Measurements from ENCODE around the gene AP4E1.
A peak's percentile ranks its signal among the peaks of the same experiment; 100 is the strongest.
"Not testable (repeated sequence)": the region's sequence is repeated elsewhere in the genome, so short reads cannot be mapped to it uniquely, and the experiment has no call there.

The AP4E1 gene

DNA sequence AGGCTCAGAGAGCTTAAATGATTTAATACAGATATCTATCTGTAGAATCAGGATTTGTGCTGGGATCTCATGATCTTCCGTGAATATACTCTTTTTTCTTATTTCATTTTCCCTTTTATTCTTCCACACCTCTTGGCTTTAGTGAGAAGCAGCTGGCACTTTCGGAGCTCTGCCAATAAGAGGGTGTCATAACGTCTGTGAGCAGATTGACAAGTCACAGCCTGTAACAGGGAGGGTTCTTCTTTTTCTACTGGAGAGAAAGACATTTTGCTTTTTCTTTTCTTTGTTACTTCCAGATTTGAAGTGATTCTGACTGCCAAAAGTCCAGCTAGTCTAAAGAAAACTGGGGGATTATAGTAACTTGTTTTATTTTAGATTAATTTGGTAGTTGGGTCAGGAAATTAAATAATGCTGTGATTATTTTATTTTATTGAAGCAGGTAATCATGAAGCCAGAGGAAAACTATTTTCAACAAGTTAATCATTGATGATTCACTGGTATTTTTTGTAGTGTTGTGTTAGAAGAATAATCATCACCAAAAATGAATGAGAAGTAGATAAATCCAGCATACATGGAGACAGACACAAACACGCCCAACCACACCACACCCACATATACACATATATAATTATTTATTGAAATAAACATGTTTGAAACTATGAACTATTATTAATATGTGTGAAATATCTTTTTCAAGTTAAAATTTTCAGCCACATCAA lies 116.4 kb downstream of the AP4E1 start:
- DNase-seq (ENCODE audit: low read depth), result no peak

DNA sequence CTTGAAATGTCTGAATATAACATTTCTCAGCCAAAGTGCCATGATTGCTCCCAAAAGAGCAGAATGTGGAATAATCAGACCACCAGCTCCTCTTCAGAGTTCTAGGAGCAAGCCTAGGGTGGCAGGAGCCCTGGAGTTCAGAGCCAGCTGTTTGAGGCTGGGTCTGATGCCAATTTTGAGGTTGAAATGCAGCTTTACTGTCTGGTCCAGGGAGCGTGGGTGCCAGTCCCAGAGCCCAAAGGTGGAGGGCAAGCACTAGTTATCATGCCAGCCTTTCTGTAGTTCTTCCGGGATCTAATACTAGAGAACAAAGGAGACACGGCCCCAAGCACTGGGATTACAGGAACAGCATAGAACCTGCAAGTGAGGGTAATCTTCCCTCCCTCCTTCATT lies 117.0 kb downstream of the AP4E1 start:
- DNase-seq (ENCODE audit: low read depth), result no peak

GRCh38 chr15:51030649-51031316 lies 122.3 kb downstream of the AP4E1 start:
- peak; percentile 49 for DNase-seq (ENCODE audit: low read depth)

- DNase-seq (ENCODE audit: low read depth), result not testable (repeated sequence)
Measured at GRCh38 chr15:51037474-51037873, 129.0 kb downstream of the AP4E1 start.

GRCh38 chr15:51038162-51038973 lies 129.9 kb downstream of the AP4E1 start:
- no peak for DNase-seq (ENCODE audit: low read depth)

DNA sequence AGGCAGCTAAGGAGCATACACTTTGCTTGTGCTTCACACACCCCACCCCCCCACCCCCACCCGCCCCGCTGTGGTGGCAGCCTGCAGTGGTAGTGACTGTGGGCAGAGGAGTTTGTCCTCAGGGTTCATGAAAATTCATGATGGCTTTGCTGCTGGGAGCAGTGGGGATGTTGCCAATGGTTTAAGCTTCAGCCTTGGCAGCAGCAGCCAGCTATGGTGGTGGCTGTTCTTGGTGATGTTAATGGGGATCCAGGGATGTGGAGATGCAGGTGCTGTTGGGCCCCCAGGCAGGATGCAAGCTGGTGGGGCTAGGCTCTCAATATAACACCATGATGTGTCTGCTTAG lies 130.5 kb downstream of the AP4E1 start:
- DNase-seq (ENCODE audit: low read depth), result no peak

DNA sequence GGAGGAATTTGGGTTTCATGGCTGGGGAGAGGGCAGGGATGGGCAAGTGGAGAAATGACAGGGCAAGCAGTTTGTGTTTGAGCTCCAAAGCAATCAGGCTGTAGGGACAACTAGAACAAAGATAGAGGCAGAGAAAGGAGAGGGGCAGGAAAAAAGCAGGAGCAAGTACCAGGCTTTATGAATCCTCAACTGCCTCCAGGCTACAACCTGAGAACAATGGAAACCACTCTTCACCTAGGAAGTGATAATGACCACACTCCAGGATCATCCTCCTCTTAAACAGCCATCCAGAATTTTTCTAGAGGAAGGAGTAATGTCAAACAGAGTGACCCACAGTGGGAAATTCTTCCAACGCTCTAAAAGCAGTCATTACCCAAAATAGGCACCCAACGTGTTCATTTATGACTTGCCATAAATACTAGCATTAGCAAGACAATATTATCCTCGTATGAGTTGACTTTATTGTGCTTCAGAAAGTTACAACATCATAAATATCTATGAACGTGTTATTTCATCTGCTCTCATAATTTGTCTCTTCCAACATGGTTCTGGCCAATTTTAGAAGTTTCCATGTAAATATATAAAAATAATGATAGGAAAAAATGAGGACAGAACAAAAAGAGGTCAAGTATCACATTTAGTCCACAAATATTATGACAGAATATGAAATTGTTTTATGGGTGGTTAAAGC lies 135.7 kb downstream of the AP4E1 start:
- DNase-seq (ENCODE audit: low read depth), result no peak

DNA sequence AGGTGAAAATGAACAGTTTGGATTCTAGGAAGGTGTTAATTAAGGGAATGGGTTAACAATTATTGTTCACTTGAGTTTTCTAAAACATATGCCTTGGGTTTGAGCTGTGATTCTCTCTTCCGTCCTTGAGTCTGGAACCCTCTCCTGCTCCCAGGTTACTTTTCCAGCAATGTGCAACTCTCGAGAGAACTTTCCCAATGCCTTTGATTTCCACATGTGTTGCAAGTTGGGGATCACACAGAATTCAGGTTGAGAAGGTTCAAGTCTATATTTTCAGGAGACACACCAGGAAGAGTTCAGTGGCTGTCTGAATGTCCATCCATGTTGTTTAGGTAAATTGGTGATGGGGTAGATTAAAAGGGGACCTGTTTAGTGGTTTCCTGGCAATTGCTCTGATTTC lies 137.5 kb downstream of the AP4E1 start:
- no peak for DNase-seq (ENCODE audit: low read depth)

GRCh38 chr15:51046799-51047449 lies 138.4 kb downstream of the AP4E1 start:
- DNase-seq (ENCODE audit: low read depth), result no peak

GRCh38 chr15:51048308-51048707 lies 139.8 kb downstream of the AP4E1 start:
- DNase-seq (ENCODE audit: low read depth), result no peak

GRCh38 chr15:51049081-51049480 lies 140.6 kb downstream of the AP4E1 start:
- no peak for DNase-seq (ENCODE audit: low read depth)

DNA sequence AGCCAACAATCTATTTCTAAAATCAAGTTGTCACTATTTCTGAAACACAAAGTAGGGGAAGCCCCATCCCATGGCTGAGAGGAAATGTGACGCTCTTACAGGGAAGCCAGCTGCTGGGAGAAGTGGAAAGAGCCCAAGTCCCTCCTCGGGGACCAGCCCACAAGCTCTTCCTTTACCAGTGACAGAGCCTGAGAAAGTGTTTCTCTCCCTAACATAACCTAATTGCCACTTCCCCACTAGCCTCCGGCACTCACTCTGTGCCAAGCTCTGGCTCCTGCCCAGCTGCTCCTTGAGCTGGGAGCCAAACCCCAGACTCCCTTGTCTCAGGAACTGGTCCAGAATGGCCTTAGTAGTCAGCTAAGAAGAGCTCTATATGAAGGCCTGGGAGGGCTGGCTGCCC lies 143.3 kb downstream of the AP4E1 start:
- DNase-seq (ENCODE audit: low read depth), result peak; percentile 34

DNA sequence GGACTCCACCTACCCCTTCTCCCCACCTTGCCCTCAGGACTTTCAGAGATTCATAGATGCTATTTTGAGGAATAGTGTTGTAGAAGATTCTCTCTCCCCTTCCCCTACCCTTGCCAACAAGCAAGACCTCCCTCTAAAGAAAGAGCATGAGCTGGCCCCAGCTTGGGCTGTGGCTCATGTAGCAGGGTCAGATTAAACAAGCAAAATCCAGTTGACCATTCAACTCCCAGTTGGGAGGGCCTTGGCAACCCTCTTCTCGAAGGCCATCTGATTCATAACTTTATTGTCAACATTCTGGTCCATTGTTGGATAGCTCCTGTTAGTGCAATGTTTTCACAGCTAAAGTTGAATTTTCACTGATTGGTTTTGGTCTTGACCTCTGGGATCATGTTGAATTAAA lies 145.1 kb downstream of the AP4E1 start:
- DNase-seq (ENCODE audit: low read depth), result no peak

GRCh38 chr15:51054535-51054934 lies 146.1 kb downstream of the AP4E1 start:
- DNase-seq (ENCODE audit: low read depth), result no peak

Measured in GM04503 (cell line).